ENCODE results near the gene SLC9B2.

- TF ChIP-seq CTCF (IDR thresholded peaks at IDR 0.05; ENCODE audit: borderline replicate concordance, extremely low read depth, low read length, poor library complexity, severe bottlenecking) (no peak), EZH2 (IDR thresholded peaks at IDR 0.05; ENCODE audit: borderline replicate concordance, low read depth, low read length, severe bottlenecking) (no peak)
Observed at GRCh38 chr4:103026868-103027267, 49.7 kb downstream of the SLC9B2 start.

All from DND-41 (cell line).